SK-MEL-5 (cell line): ENCODE measurements around the gene ACTL6B. TPM values are rescaled to one million over a fixed set of nuclear protein-coding genes. Genes with fewer than 3 reads are reported as not detected.
A peak's percentile ranks its signal among the peaks of the same experiment; 100 is the strongest.

ENCODE experiments used
- DNase-seq: peaks from one replicate; pipeline ENCODE4 v3.0.0-alpha.2; 2016; ENCODE audit warnings: low read depth, low spot score
- in situ Hi-C: cut with HindIII; loops from 2 replicates; pipeline ENCODE4 v1.10.0; 2016; ENCODE audit warnings: low sequenced_read_pairs, high pct_unique_total_duplicates, low pct_unique_long_range_greater_than_20kb
- total RNA-seq: library from RNA; depleted of rRNA; stranded (reverse); fragments of >200 nt; shearing (Covaris generic); gene quantifications from 2 replicates; pipeline ENCODE4 v1.2.3, GENCODE V29; 2014

Gene ACTL6B
- total RNA-seq, 1 experiment from 2014 or later: not detected

DNA sequence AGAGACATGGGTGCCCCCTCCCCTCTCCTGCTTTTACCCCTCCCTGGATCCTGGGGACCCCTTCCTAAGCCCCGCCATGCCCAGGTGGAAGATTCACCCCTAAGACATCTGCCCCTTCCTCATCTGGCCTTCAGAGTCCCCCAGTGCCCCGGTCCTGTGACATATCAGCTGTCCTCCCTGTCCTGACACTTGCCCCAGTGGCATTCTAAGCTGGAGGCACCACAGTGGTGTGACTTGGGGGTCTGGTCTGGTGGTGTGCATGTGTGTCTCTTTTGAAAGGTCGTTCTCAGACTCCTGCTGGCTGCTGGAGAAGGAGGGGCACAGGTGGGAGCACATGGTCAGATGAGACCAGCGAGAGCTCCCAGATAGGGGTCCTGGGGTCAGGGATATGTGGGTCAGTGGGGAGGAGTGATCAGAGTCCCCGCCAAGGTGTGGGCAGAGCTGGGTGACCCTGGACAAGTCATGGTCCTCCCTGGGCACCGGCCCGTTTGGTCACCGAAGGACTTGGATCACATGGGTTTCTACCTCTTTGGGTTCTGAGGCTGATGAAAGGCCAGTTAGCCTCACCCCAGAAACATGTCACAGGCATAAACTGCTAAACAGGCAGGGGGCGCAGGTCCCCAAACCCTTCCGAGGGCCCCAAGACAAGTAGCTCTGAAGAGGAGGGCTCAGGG is 14.3 kb downstream of the ACTL6B start:
- in situ Hi-C loops: no loop called here
- no peak for DNase-seq

DNA sequence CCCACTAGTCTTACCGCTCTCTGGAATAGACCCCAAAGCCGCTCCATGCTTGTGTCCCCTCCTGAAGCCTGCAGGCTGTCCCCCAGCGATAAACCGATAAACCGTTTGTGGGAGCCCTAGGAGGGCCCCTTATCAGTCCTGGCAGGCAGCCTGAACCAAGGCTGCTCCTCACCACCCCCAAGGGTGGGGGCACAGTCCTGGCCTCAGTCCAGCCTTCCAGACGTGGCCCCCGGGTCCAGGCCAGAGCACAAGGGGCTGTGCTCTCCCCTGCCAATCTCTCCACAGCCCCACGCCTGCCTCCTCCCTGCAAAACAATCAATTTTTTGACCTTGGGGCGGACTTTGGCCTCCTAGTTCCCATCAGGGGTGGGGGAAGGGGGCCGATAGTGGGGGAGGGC is 14.8 kb downstream of the ACTL6B start, which contains the start of gene TFR2:
Gene TFR2, minus strand, starts transcription at position 90 of the 397 bp plus-strand sequence. Its CDS starts 43 bp downstream, at position 47.
- in situ Hi-C loops: no loop called here
- no peak for DNase-seq

- DNase-seq: no peak
- in situ Hi-C loops: no loop called here
Measured at GRCh38 chr7:100640517-100641440, 15.5 kb downstream of the ACTL6B start.

- no peak for DNase-seq
- in situ Hi-C loops: no loop called here
Measured at GRCh38 chr7:100639995-100640516, 16.2 kb downstream of the ACTL6B start.

DNA sequence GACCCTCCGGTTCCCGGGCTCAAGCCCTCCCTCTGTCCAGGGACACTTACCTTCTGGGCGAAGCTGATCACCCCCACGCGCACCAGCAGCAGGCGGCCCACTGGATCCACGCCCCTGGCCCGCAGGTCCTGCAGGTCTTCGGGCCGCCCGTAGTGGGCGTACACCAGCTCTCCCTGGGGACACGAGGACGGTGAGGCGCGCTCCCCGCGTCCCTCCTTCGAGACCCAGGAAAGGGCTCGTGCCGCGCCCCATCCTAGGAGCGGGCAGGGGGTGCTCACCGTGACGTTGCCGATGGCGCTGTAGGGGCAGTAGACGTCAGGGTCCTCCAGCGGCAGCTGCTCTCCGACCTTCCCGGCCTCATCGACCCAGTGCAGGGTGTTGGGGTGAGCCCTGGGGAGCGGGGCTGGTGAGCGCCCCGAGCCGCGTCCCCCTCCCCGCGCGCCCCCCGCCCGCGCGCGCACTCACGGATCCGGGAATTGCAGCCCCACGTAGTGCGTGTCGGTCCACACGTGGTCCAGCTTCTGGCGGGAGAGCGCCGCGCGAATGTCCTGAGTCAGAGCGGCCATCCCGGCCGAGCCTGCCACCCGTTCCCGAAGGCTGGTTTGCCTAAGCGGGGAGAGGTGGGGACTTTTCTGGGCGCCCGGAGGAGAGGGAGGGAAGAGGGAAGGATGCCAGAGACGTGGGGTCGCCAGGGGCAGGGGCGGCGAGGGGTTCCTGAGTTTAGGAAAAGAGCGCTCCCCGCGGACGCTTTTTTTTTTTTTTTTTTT is 23.1 kb downstream of the ACTL6B start:
- in situ Hi-C loops: no loop called here
- peak; percentile 28 for DNase-seq

DNA sequence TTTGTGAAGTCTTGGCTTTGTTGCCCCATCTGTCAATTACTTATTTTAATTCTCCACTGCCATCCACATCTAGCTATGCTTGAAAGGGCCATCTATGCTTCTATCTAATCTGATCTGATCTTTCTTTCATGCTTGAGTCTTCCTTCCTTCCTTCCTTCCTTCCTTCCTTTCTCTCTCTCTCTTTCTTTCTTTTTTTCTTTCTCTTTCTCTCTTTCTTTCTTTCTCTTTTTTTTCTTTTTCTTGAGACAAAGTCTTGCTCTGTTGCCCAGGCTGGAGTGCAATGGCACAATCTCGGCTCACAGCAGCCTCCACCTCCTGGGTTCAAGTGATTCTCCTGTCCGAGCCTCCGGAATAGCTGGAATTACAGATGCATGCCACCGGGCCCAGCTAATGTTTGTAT is 26.2 kb downstream of the ACTL6B start:
- in situ Hi-C loops: no loop called here
- no peak for DNase-seq

DNA sequence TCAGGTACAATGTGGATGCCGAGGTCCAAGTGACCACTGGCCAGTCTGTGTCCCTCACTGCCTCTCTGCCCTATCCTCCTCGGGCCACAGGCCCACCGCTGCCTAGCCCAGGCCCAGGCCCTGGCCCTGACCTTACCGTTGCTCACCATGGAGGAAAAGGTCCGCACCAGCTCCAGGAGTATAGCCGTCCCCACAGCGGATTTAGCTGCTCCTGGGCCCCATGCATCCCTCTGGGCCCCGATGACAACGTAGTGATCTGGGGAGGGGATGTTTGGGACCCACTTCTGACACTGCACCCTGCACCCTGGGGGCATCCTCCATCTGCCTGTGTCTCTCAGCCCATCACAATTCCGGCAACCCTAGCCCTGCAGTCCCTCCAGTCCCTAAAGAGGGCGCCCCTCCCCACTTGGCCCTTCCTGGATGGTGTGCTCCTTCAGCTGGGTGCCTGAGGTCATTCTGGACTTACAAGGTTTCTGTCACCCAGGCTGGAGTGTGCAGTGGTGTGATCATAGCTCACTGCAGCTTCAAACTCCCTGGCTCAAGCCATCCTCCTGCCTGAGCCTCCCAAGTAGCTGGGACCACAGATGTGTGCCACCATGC is 27.0 kb downstream of the ACTL6B start:
- in situ Hi-C loops: no loop called here
- DNase-seq: peak; percentile 82

DNA sequence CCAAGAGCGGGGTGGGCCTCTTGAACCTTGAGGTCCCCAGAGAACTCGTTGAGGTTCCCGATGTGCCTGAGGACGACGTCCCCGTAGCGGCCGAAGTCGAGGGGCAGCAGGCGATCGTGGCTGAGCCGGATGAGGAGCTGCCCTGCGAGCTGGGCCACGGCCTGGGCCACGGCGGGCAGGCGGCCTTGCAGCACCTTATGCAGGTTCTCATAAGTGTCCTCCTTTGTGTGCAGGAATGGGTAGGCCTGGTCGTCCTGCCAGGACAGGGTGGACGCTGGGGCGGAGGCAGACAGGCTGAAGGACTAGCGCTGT is 29.1 kb downstream of the ACTL6B start:
- in situ Hi-C loops: no loop called here

DNA sequence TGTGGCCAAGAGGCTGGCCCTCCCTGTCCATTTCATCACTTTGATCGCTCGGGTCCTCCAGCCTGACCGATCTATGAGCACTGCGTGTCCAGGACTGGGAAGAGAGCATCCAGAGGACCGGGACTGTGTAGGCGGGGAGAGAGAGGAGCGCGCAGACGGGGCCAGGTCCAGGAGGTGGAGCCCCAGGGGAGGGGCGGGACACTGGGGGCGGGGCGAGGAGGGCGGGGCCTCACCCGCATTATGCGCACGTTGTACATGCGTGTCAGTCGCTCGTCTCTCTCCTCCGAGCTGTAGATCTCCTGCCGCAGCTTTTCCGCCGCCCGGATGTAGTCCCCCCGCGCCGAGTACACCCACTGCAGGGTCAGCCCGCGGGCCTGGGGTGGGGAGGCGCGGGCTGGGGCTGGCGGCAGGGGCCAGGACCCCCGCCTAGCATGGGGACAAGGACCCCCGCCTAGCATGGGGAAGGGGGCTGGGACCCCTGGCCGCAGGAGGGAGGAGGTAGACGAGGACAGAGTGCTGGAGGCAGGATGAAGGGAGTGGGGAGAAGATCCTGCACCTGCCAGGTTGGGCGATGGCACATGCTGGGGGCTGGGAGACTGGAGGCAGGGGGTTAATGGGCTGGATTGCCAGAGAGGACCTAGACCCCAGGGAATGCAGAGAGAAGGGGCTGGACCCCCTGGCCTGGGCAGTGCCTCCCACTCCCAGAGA is 29.6 kb downstream of the ACTL6B start:
- in situ Hi-C loops: no loop called here

More for the DNA sequence above, 29.1 kb downstream of the ACTL6B start:
- DNase-seq: no peak

GRCh38 chr7:100626055-100626454 is 30.2 kb downstream of the ACTL6B start:
- no peak for DNase-seq
- in situ Hi-C loops: no loop called here

More for the DNA sequence above, 29.6 kb downstream of the ACTL6B start:
- DNase-seq: peak; percentile 91

DNA sequence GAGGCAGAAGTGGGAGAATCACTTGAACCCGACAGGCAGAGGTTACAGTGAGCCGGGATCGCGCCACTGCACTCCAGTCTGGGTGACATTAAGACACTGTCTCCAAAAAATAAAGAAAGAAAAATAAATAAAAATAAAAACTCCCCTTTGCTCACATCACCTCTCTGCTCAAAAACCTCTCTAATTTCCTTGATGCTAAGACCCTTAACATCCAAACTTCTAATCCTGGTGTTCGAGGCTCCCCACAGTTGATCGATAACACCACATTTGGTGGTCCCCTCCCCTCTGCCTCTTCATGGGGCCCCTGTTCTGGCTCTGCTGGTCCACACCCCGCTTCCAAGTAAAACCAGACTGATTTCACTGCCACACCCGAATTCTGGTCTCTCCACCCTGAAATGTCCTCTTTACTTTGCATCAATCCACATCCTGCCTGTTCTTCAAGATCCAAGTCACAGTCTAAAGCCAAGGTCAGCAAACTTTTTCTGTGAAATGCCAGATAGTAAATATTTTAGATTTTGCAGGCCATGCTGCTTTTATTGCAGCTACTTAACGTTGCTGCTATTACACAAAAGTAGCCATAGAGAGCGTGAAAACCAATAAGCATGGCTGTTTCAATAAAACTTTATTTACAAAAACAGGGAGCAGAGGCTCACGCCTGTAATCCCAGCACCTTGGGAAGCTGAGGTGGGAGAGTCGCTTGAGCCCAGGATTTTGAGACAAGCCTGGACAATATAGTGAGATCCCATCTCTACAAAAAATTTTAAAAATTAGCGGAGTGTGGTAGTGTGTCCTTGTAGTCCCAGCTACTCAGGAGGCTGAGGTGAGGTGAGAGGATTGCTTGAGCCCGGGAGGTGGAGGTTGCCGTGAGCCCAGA is 32.1 kb downstream of the ACTL6B start:
- no peak for DNase-seq
- in situ Hi-C loops: no loop called here

DNA sequence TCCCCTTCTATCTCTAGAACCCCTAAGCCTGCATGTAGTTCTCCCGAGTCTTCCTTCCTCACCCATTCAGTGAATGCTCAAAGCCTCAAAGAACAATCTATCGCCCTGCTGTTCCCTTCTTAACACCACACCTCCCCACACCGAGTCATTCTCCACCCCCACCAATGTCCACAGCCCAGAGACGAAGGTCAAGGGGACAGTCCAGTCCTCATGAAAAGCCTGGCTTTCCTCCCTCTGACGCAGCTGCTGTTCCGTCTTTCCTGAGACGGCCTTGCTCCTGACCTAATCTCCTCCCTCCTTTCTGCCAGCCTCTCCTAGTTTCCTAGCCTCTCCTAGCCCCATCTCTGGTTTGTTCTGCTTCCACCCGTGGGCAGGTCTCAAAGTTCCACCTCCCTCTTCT is 34.7 kb downstream of the ACTL6B start:
- no peak for DNase-seq
- in situ Hi-C loops: no loop called here

- no peak for DNase-seq
- in situ Hi-C loops: no loop called here
Measured at GRCh38 chr7:100620804-100621203, 35.4 kb downstream of the ACTL6B start.

GRCh38 chr7:100620239-100620638 is 36.0 kb downstream of the ACTL6B start:
- in situ Hi-C loops: no loop called here
- DNase-seq: no peak

DNA sequence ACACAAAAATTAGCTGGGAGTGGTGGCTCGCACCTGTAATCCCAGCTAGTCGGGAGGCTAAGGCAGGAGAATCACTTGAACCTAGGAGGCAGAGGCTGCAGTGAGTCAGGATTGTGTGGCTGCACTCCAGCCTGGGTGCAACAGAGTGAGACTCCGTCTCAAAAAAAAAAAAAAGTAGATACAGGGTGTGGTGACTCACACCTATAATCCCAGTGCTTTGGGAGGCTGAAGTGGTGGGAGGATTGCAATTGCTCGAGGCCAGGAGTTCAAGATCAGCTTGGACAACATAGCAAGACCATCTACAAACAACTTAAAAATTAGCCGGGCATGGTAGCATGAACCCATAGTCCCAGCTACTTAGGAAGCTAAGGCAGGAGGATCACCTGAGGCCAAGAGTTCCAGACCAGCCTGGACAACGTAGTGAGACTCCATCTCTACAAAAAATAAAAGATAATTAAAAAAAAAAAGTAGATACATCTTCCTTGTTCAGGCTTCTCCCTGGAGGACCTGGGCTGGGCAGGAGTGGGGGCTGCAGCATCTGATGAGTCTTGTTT is 41.9 kb downstream of the ACTL6B start:
- DNase-seq: no peak
- in situ Hi-C loops: no loop called here
